ENCODE measurements around the gene TTR. TPM values are rescaled to one million over a fixed set of nuclear protein-coding genes. Genes with fewer than 3 reads are reported as not detected.

Gene TTR
- total RNA-seq, 4 donors from 2014 or later, result not detected

- no peak for DNase-seq (ENCODE audit: low spot score)
- TF ChIP-seq, protein P1, sequence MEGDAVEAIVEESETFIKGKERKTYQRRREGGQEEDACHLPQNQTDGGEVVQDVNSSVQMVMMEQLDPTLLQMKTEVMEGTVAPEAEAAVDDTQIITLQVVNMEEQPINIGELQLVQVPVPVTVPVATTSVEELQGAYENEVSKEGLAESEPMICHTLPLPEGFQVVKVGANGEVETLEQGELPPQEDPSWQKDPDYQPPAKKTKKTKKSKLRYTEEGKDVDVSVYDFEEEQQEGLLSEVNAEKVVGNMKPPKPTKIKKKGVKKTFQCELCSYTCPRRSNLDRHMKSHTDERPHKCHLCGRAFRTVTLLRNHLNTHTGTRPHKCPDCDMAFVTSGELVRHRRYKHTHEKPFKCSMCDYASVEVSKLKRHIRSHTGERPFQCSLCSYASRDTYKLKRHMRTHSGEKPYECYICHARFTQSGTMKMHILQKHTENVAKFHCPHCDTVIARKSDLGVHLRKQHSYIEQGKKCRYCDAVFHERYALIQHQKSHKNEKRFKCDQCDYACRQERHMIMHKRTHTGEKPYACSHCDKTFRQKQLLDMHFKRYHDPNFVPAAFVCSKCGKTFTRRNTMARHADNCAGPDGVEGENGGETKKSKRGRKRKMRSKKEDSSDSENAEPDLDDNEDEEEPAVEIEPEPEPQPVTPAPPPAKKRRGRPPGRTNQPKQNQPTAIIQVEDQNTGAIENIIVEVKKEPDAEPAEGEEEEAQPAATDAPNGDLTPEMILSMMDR (IDR thresholded peaks at IDR 0.05), result no peak
- ATAC-seq (ENCODE audit: low FRiP score), result no peak
These were observed 27.1 kb downstream of the TTR start for GRCh38 chr18:31618801-31619200.

GRCh38 chr18:31619291-31619690, 27.6 kb downstream of the TTR start:
- ATAC-seq (ENCODE audit: low FRiP score), result no peak
- DNase-seq (ENCODE audit: low spot score), result no peak
- TF ChIP-seq, protein P1 (IDR thresholded peaks at IDR 0.05), result no peak

- ATAC-seq (ENCODE audit: low FRiP score) (no peak), DNase-seq (ENCODE audit: low spot score) (no peak)
- TF ChIP-seq, protein P1 (IDR thresholded peaks at IDR 0.05), result no peak
These were observed 33.4 kb downstream of the TTR start for GRCh38 chr18:31624892-31625640.

DNA sequence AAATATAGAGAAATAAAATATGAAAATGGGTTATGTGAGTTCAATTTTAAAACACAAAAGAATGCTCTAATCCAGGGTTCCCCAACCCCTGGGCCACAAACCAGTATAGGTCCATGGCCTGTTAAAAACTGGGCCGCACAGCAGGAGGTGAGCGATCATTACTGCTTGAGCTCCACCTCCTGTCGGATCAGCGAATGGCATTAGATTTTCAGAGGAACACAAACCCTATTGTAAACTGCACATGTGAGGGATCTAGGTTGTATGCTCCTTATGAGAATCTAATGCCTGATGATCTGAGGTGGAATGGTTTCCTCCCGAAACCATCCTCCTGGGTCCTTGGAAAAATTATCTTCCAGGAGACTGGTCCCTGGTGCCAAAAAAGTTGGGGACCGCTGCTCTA, 34.7 kb downstream of the TTR start:
- TF ChIP-seq, protein P1 (IDR thresholded peaks at IDR 0.05), result no peak
- DNase-seq (ENCODE audit: low spot score) (no peak), ATAC-seq (ENCODE audit: low FRiP score) (no peak)

DNA sequence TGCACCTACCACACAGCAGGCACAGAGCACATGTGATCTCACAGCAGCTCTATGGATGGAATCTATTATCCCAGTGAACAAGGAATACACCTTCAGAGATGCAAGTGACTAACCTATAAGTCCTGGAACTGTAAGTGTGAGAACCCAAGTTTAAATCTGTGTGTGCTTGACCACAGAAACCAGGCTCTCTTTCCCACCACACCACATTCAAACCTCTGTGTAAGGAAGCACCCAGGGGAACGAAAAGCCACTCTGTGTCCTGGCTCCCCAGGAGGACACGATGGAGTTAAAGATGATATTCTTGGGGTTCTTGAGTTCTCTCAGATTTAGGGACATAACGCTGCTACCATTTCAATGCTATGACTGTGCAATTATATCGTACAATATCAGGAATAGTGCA, 38.9 kb downstream of the TTR start:
- ATAC-seq (ENCODE audit: low FRiP score) (no peak), DNase-seq (ENCODE audit: low spot score) (no peak)
- TF ChIP-seq, protein P1 (IDR thresholded peaks at IDR 0.05), result no peak

- DNase-seq (ENCODE audit: low spot score), result no peak
- ATAC-seq (ENCODE audit: low FRiP score), result no peak
- TF ChIP-seq, protein P1 (IDR thresholded peaks at IDR 0.05), result no peak
These were observed 39.8 kb downstream of the TTR start for GRCh38 chr18:31631526-31631925.

DNA sequence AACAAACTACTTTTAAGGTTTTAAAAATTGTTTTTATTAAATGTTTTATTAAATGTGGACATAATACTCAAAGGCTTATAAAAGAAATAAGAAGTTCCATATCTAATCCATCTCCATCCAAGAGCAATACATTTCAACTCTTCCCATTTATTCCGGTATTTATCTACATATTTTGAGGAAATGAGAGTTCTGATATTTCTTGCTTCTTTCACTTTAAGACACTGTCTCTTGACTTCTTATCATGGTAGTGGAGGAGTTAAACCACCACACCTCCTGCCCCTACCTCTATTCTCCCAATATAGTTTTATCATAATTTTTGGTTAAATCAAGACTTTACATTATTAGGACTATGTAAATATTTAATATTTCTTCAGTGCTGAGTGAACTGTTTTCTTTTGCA, 40.7 kb downstream of the TTR start:
- DNase-seq (ENCODE audit: low spot score), result no peak
- TF ChIP-seq, protein P1 (IDR thresholded peaks at IDR 0.05), result no peak
- ATAC-seq (ENCODE audit: low FRiP score), result no peak
